Measurements from ENCODE around the gene SNRNP200.

Gene SNRNP200

GRCh38 chr2:96305091-96305978, at the start of gene SNRNP200:
Gene SNRNP200 (minus strand): TSS chr2:96305546. CDS start chr2:96305437, 109 bp downstream.
- peak; percentile 93 for DNase-seq (ENCODE audit: low spot score)

GRCh38 chr2:96354492-96354891, 49.1 kb upstream of the SNRNP200 start:
- DNase-seq (ENCODE audit: low spot score), result no peak

- no peak for DNase-seq (ENCODE audit: low spot score)
Measured at GRCh38 chr2:96353606-96354101, 48.3 kb upstream of the SNRNP200 start.

GRCh38 chr2:96353032-96353561, 47.8 kb upstream of the SNRNP200 start:
- no peak for DNase-seq (ENCODE audit: low spot score)

- no peak for DNase-seq (ENCODE audit: low spot score)
Measured at GRCh38 chr2:96347395-96347794, 42.0 kb upstream of the SNRNP200 start.

- DNase-seq (ENCODE audit: low spot score), result no peak
Measured at GRCh38 chr2:96345868-96346462, 40.6 kb upstream of the SNRNP200 start.

GRCh38 chr2:96345438-96345837, 40.1 kb upstream of the SNRNP200 start:
- no peak for DNase-seq (ENCODE audit: low spot score)

GRCh38 chr2:96344011-96344410, 38.7 kb upstream of the SNRNP200 start:
- no peak for DNase-seq (ENCODE audit: low spot score)

GRCh38 chr2:96342085-96342484, 36.7 kb upstream of the SNRNP200 start:
- DNase-seq (ENCODE audit: low spot score), result no peak

GRCh38 chr2:96341641-96342040, 36.3 kb upstream of the SNRNP200 start:
- DNase-seq (ENCODE audit: low spot score), result no peak

GRCh38 chr2:96340493-96341414, 35.4 kb upstream of the SNRNP200 start:
- no peak for DNase-seq (ENCODE audit: low spot score)

GRCh38 chr2:96336873-96337272, 31.5 kb upstream of the SNRNP200 start:
- no peak for DNase-seq (ENCODE audit: low spot score)

GRCh38 chr2:96336104-96336775, 30.9 kb upstream of the SNRNP200 start:
- no peak for DNase-seq (ENCODE audit: low spot score)

- no peak for DNase-seq (ENCODE audit: low spot score)
Measured at GRCh38 chr2:96333708-96334107, 28.4 kb upstream of the SNRNP200 start.

GRCh38 chr2:96330407-96330806, 25.1 kb upstream of the SNRNP200 start:
- DNase-seq (ENCODE audit: low spot score), result no peak

GRCh38 chr2:96329874-96330273, 24.5 kb upstream of the SNRNP200 start:
- no peak for DNase-seq (ENCODE audit: low spot score)

- no peak for DNase-seq (ENCODE audit: low spot score)
Measured at GRCh38 chr2:96329456-96329855, 24.1 kb upstream of the SNRNP200 start.

GRCh38 chr2:96326990-96327820, 21.9 kb upstream of the SNRNP200 start:
- DNase-seq (ENCODE audit: low spot score), result no peak

- no peak for DNase-seq (ENCODE audit: low spot score)
Measured at GRCh38 chr2:96326564-96326963, 21.2 kb upstream of the SNRNP200 start.

GRCh38 chr2:96325884-96326255, 20.5 kb upstream of the SNRNP200 start:
- no peak for DNase-seq (ENCODE audit: low spot score)

All from LoVo (cell line).